HCT116 (cell line): ENCODE measurements around the gene TMEM271. TPM values are rescaled to one million over a fixed set of nuclear protein-coding genes. Genes with fewer than 3 reads are reported as not detected.

Experiments used
- ATAC-seq: fragments of 200-7000 bp; cut with Tn5 transposase; 2 replicates; pipeline ENCODE4 v1.9.1; 2020; ENCODE audit warnings: mild to moderate bottlenecking, moderate library complexity
- BruUV-seq: library from RNA; stranded (reverse); fragments of 400-500 nt; replicated peaks from 2 replicates; lab custom pipeline; 2021; lab: Mats Ljungman, UMichigan
- CTCF ChIA-PET: fragments of 300-600 bp; sonication (Branson Sonifier 250); formaldehyde crosslinking; loops from one replicate; lab custom pipeline; 2021; ENCODE audit warnings: antibody characterized with exemption; lab: Charles Lee
- POLR2A ChIA-PET: fragments of 300-600, 350-600 bp; sonication (Branson Sonifier 250); formaldehyde crosslinking; loops from one replicate; lab custom pipeline; 2021; ENCODE audit warnings: antibody characterized with exemption; lab: Charles Lee
- RAD21 ChIA-PET, 2 experiments: fragments of 300-600 bp; sonication (Branson Sonifier 250); formaldehyde crosslinking; loops; one replicate each; lab custom pipeline; 2023; ENCODE audit warnings: low total read pairs in 2 of 2; ENCODE audit not compliant: uncharacterized antibody in 2 of 2, unreplicated experiment in 2 of 2, low non-redundant PET in 1 of 2; lab: Charles Lee
- DNase-seq: peaks from one replicate; pipeline ENCODE4 v3.0.0-alpha.2; 2010; ENCODE audit warnings: low read depth, low spot score
- H2AFZ ChIP-seq: fragments of 200-600 bp; shearing (Covaris generic), sonication (generic); 2 replicates; pipeline ENCODE4 v1.6.1; 2017; ENCODE audit warnings: low read depth, mixed run types, mixed read lengths, antibody characterized with exemption, low read length; ENCODE audit not compliant: poor library complexity, severe bottlenecking
- H3K27ac ChIP-seq: 2 replicates; pipeline ENCODE4 v1.5.1; 2012; ENCODE audit warnings: low read depth, low read length
- H3K27me3 ChIP-seq: fragments of 200-600 bp; sonication (generic); 2 replicates; pipeline ENCODE4 v1.6.1; 2016; ENCODE audit warnings: mixed run types, low read length, mixed read lengths; ENCODE audit not compliant: insufficient read depth
- H3K36me3 ChIP-seq, 2 experiments: fragments of 200-500 bp in 1 of 2; fragments of 200-600 bp in 1 of 2; sonication (Bioruptor generic) in 1 of 2; sonication (generic) in 1 of 2; 2 replicates each; pipeline versions ENCODE4 v1.5.1 to v1.6.1; 2014 to 2016; ENCODE audit warnings: low read length in 2 of 2, inconsistent platforms in 1 of 2, mixed read lengths in 1 of 2, mixed run types in 1 of 2; ENCODE audit not compliant: insufficient read depth in 2 of 2, control insufficient read depth in 1 of 2
- H3K4me1 ChIP-seq, 2 experiments: fragments of 200-600 bp in 1 of 2; sonication (generic) in 1 of 2; 2 replicates each; pipeline versions ENCODE4 v1.5.1 to v1.6.1; 2012 to 2017; ENCODE audit warnings: low read length in 2 of 2, inconsistent platforms in 1 of 2, mild to moderate bottlenecking in 1 of 2, mixed read lengths in 1 of 2, mixed run types in 1 of 2, moderate library complexity in 1 of 2; ENCODE audit not compliant: insufficient read depth in 2 of 2, control insufficient read depth in 1 of 2
- H3K4me2 ChIP-seq: fragments of 200-600 bp; sonication (generic); 2 replicates; pipeline ENCODE4 v1.6.1; 2017; ENCODE audit warnings: mixed run types, low read length, mixed read lengths
- H3K4me3 ChIP-seq, 2 experiments: fragments of 200-600 bp in 1 of 2; sonication (generic) in 1 of 2; replicated peaks in 1 of 2; 2 replicates each; pipeline ENCODE4 v1.5.1; 2011 to 2016; ENCODE audit warnings: low read length in 2 of 2, control low read depth in 1 of 2, low read depth in 1 of 2, mild to moderate bottlenecking in 1 of 2, mixed read lengths in 1 of 2, mixed run types in 1 of 2
- H3K79me2 ChIP-seq: fragments of 200-600 bp; sonication (generic); 2 replicates; pipeline ENCODE4 v1.6.1; 2017; ENCODE audit warnings: mild to moderate bottlenecking, mixed run types, low read length, moderate library complexity, mixed read lengths; ENCODE audit not compliant: insufficient read depth
- H3K9ac ChIP-seq: fragments of 200-600 bp; sonication (generic); 2 replicates; pipeline ENCODE4 v1.6.1; 2016; ENCODE audit warnings: low read length, mixed read lengths
- H3K9me2 ChIP-seq: fragments of 200-600 bp; sonication (generic), shearing (Covaris generic); 2 replicates; pipeline ENCODE4 v1.6.1; 2017; ENCODE audit warnings: mixed run types, mild to moderate bottlenecking, moderate library complexity; ENCODE audit not compliant: insufficient read depth
- H3K9me3 ChIP-seq, 2 experiments: fragments of 200-500 bp in 1 of 2; fragments of 200-600 bp in 1 of 2; sonication (Bioruptor generic) in 1 of 2; sonication (generic) in 1 of 2; 2 replicates each; pipeline ENCODE4 v1.6.1; 2014 to 2017; ENCODE audit warnings: low read length in 2 of 2, mixed read lengths in 2 of 2, inconsistent platforms in 1 of 2, low read depth in 1 of 2, mild to moderate bottlenecking in 1 of 2, mixed run types in 1 of 2, moderate library complexity in 1 of 2; ENCODE audit not compliant: control insufficient read depth in 1 of 2, insufficient read depth in 1 of 2
- H4K20me1 ChIP-seq: fragments of 200-600 bp; sonication (generic), shearing (Covaris generic); 2 replicates; pipeline ENCODE4 v1.6.1; 2017; ENCODE audit warnings: mixed run types, mild to moderate bottlenecking, moderate library complexity; ENCODE audit not compliant: insufficient read depth
- ATF3 ChIP-seq: IDR thresholded peaks from 2 replicates; pipeline ENCODE4 v1.6.1; 2012
- CBX3 ChIP-seq: IDR thresholded peaks from 2 replicates; pipeline ENCODE4 v1.6.1; 2012; ENCODE audit warnings: low read depth
- CTCF ChIP-seq, 3 experiments: fragments of 200-600 bp in 1 of 3; sonication (generic) in 1 of 3; IDR thresholded peaks in 2 of 3; conservative IDR thresholded peaks in 1 of 3; 2 replicates each; pipeline ENCODE4 v1.5.1; 2012 to 2017; ENCODE audit warnings: low read depth in 2 of 3, low read length in 2 of 3, antibody characterized with exemption in 1 of 3, borderline replicate concordance in 1 of 3, control low read depth in 1 of 3, mild to moderate bottlenecking in 1 of 3, mixed read lengths in 1 of 3, mixed run types in 1 of 3, moderate library complexity in 1 of 3; ENCODE audit not compliant: insufficient read depth in 1 of 3
- EGR1 ChIP-seq: IDR thresholded peaks from 2 replicates; pipeline ENCODE4 v1.6.1; 2012; ENCODE audit warnings: low read depth
- EZH2 ChIP-seq: fragments of 200-600 bp; sonication (generic); IDR thresholded peaks from 2 replicates; pipeline ENCODE4 v1.6.1; 2017; ENCODE audit warnings: antibody characterized with exemption, mixed run types
- EZH2phosphoT487 ChIP-seq: fragments of 200-600 bp; IDR thresholded peaks from 2 replicates; pipeline ENCODE4 v1.6.1; 2018; ENCODE audit warnings: antibody characterized with exemption, borderline replicate concordance
- FOSL1 ChIP-seq: IDR thresholded peaks from 2 replicates; pipeline ENCODE4 v1.6.1; 2012; ENCODE audit warnings: low read depth
- MAX ChIP-seq: IDR thresholded peaks from 2 replicates; pipeline ENCODE4 v1.6.1; 2012
- RAD21 ChIP-seq: IDR thresholded peaks from 2 replicates; pipeline ENCODE4 v1.6.1; 2012; ENCODE audit warnings: low read depth, mild to moderate bottlenecking
- SIN3A ChIP-seq: IDR thresholded peaks from 2 replicates; pipeline ENCODE4 v1.6.1; 2012; ENCODE audit warnings: low read depth
- SP1 ChIP-seq: IDR thresholded peaks from 2 replicates; pipeline ENCODE4 v1.6.1; 2012; ENCODE audit warnings: low read depth
- SRF ChIP-seq: IDR thresholded peaks from 2 replicates; pipeline ENCODE4 v1.6.1; 2012; ENCODE audit warnings: low read depth
- YY1 ChIP-seq: IDR thresholded peaks from 2 replicates; pipeline ENCODE4 v1.6.1; 2011; ENCODE audit warnings: low read length, low read depth, moderate library complexity, mild to moderate bottlenecking; ENCODE audit not compliant: insufficient replicate concordance; ENCODE audit errors: extremely low read depth
- ZBTB33 ChIP-seq: IDR thresholded peaks from 2 replicates; pipeline ENCODE4 v1.6.1; 2011; ENCODE audit warnings: mild to moderate bottlenecking, low read length, moderate library complexity; ENCODE audit not compliant: insufficient replicate concordance; ENCODE audit errors: extremely low read depth
- intact Hi-C: fragments of 100-400 bp; cut with micrococcal nuclease; formaldehyde crosslinking; loops from 2 replicates; pipeline ENCODE4 v1.10.0; 2022
- total RNA-seq: library from RNA; stranded (reverse); gene quantifications from one replicate; pipeline ENCODE4 v1.2.1, GENCODE V29; 2021; ENCODE audit not compliant: unreplicated experiment

The TMEM271 gene
- total RNA-seq, 1 experiment from 2014 or later, result not detected

GRCh38 chr4:572594-572993 lies 3.5 kb downstream of the TMEM271 start (continued):
- TF ChIP-seq CBX3, result no peak
- no peak for TF ChIP-seq SP1
- no peak for TF ChIP-seq YY1

- Histone ChIP-seq H3K9me2 (no peaks in the 10 kb centered on the region), H3K9me3 (peaks cover 0 to 4% of the 10 kb centered on the region in 2 experiments; a peak in 1 of 4 replicates), H4K20me1 (no peaks in the 10 kb centered on the region), H3K9ac (no peak overlapping the region), H3K27ac (no peak overlapping the region), H2AFZ (no peak overlapping the region), H3K27me3 (no peaks in the 10 kb centered on the region), H3K4me2 (no peak overlapping the region), H3K4me3 (no peak overlapping the region), H3K36me3 (no peaks in the 10 kb centered on the region), H3K4me1 (no peaks in the 10 kb centered on the region), H3K79me2 (no peaks in the 10 kb centered on the region)
- RAD21 ChIA-PET, result no interaction called here
- CTCF ChIA-PET, result no interaction called here
- no TSS peak for BruUV-seq
- DNase-seq (no peak), ATAC-seq (no peak)
- intact Hi-C loops, result no loop called here
- POLR2A ChIA-PET, result no interaction called here
- TF ChIP-seq SP1 (no peak), YY1 (no peak), MAX (no peak), EGR1 (no peak), ZBTB33 (no peak), FOSL1 (no peak), CBX3 (no peak), EZH2phosphoT487 (no peak), SIN3A (no peak), SRF (no peak), ATF3 (no peak), CTCF (IDR thresholded peaks at IDR 0.05 in 2 of 3, conservative IDR thresholded peaks at IDR 0.05 in 1 of 3; ENCODE audit: borderline replicate concordance in 1 of 3, insufficient read depth in 1 of 3, low read depth in 2 of 3, low read length in 2 of 3) (no peak), EZH2 (no peak), RAD21 (no peak)
Observed at GRCh38 chr4:571838-572572, 4.1 kb downstream of the TMEM271 start.
